GM12878 (cell line): Measurements from ENCODE around the gene ADSL. TPM values are rescaled to one million over a fixed set of nuclear protein-coding genes. Genes with fewer than 3 reads are reported as not detected.

Source experiments
- ATAC-seq: fragments of 200-7000 bp; cut with Tn5 transposase; 3 replicates; pipeline ENCODE4 v1.9.1; 2020; ENCODE audit warnings: mild to moderate bottlenecking, moderate library complexity
- BruUV-seq: library from RNA; stranded (reverse); fragments of 400-500 nt; replicated peaks from 2 replicates; lab custom pipeline; 2021; lab: Mats Ljungman, UMichigan
- CTCF ChIA-PET: fragments of 300-600 bp; sonication (Branson Sonifier 250); formaldehyde crosslinking; extraction: SDS; loops from one replicate; lab custom pipeline; 2021; ENCODE audit warnings: inconsistent platforms; lab: Yijun Ruan, JAX
- POLR2A ChIA-PET: fragments of 350-600 bp; formaldehyde crosslinking; extraction: SDS; loops from one replicate; lab custom pipeline; 2021; ENCODE audit warnings: inconsistent platforms; lab: Charles Lee
- RAD21 ChIA-PET: fragments of 300-600 bp; sonication (Branson Sonifier 250); formaldehyde crosslinking; loops from one replicate; lab custom pipeline; 2023; ENCODE audit warnings: antibody characterized with exemption; ENCODE audit not compliant: unreplicated experiment; lab: Charles Lee
- SMC1A ChIA-PET: fragments of 300-600 bp; sonication (Branson Sonifier 250); formaldehyde crosslinking; loops from one replicate; lab custom pipeline; 2023; ENCODE audit not compliant: unreplicated experiment, uncharacterized antibody; lab: Charles Lee
- DNase-seq: peaks from one replicate; pipeline ENCODE4 v3.0.0-alpha.2; 2011; ENCODE audit warnings: low read depth, low spot score
- FAIRE-seq: peaks from 3 replicates; lab custom pipeline; 2011; peaks lifted over from hg19 to GRCh38; lab: Jason Lieb, UNC
- H2AFZ ChIP-seq: 2 replicates; pipeline ENCODE4 v1.6.0; 2011; ENCODE audit warnings: low read depth, low read length, control low read depth; ENCODE audit not compliant: control insufficient read depth
- H3K27ac ChIP-seq: 2 replicates; pipeline ENCODE4 v1.5.1; 2011; ENCODE audit warnings: control low read depth; ENCODE audit not compliant: control insufficient read depth, insufficient read depth
- H3K27me3 ChIP-seq, 2 experiments: replicated peaks in 1 of 2; 2 replicates each; pipeline versions ENCODE4 v1.6.0 to v1.6.1; 2011; ENCODE audit warnings: low read length in 1 of 2; ENCODE audit not compliant: control insufficient read depth in 2 of 2, insufficient read depth in 2 of 2
- H3K36me3 ChIP-seq, 2 experiments: 2 replicates each; pipeline ENCODE4 v1.5.1; 2011; ENCODE audit warnings: low read length in 1 of 2; ENCODE audit not compliant: control insufficient read depth in 2 of 2, insufficient read depth in 2 of 2
- H3K4me1 ChIP-seq: 2 replicates; pipeline ENCODE4 v1.6.1; 2011; ENCODE audit warnings: mild to moderate bottlenecking, low read length, moderate library complexity, mixed read lengths; ENCODE audit not compliant: control insufficient read depth, insufficient read depth
- H3K4me2 ChIP-seq: 2 replicates; pipeline ENCODE4 v1.6.0; 2011; ENCODE audit warnings: control low read depth; ENCODE audit not compliant: control insufficient read depth, insufficient read depth
- H3K4me3 ChIP-seq: fragments of 200-600 bp; sonication (generic); 2 replicates; pipeline ENCODE4 v1.5.1; 2016
- H3K79me2 ChIP-seq: 2 replicates; pipeline ENCODE4 v1.6.0; 2011; ENCODE audit warnings: low read length; ENCODE audit not compliant: control insufficient read depth, insufficient read depth
- H3K9ac ChIP-seq: 2 replicates; pipeline ENCODE4 v1.8.0; 2011; ENCODE audit warnings: low read length, control low read depth, mixed read lengths; ENCODE audit not compliant: control insufficient read depth, insufficient read depth
- H3K9me3 ChIP-seq: replicated peaks from 3 replicates; pipeline ENCODE4 v1.5.1; 2011; ENCODE audit warnings: mild to moderate bottlenecking, low read length; ENCODE audit not compliant: control insufficient read depth, insufficient read depth
- H4K20me1 ChIP-seq: 2 replicates; pipeline ENCODE4 v1.6.0; 2011; ENCODE audit not compliant: control insufficient read depth, insufficient read depth
- ATF7 ChIP-seq: fragments of 450-650 bp; IDR thresholded peaks from 2 replicates; pipeline ENCODE4 v1.6.1; 2016; ENCODE audit warnings: low read depth, mild to moderate bottlenecking
- BACH1 ChIP-seq: fragments of 450-650 bp; IDR thresholded peaks from 2 replicates; pipeline ENCODE4 v1.6.1; 2017; ENCODE audit warnings: mild to moderate bottlenecking, borderline replicate concordance
- BHLHE40 ChIP-seq, 2 experiments: fragments of 450-650 bp in 1 of 2; IDR thresholded peaks; 2 replicates each; pipeline ENCODE4 v1.6.1; 2011 to 2017; ENCODE audit warnings: low read depth in 2 of 2, borderline replicate concordance in 1 of 2, improper control_type of control experiment in 1 of 2, low read length in 1 of 2, mild to moderate bottlenecking in 1 of 2
- CREB1 ChIP-seq: IDR thresholded peaks from 2 replicates; pipeline ENCODE4 v1.6.1; 2012; ENCODE audit warnings: low read depth, mild to moderate bottlenecking, inconsistent platforms
- FOXM1 ChIP-seq: IDR thresholded peaks from 2 replicates; pipeline ENCODE4 v1.6.1; 2012; ENCODE audit warnings: low read depth, mild to moderate bottlenecking, inconsistent platforms, low read length, moderate library complexity
- GATAD2B ChIP-seq: fragments of 450-650 bp; conservative IDR thresholded peaks from 2 replicates; pipeline ENCODE4 v1.6.1; 2017; ENCODE audit warnings: low read depth, mild to moderate bottlenecking, moderate library complexity
- NFIC ChIP-seq: IDR thresholded peaks from 2 replicates; pipeline ENCODE4 v1.6.1; 2012; ENCODE audit warnings: low read depth, mild to moderate bottlenecking, inconsistent platforms, low read length, moderate library complexity
- NR2C2 ChIP-seq: IDR thresholded peaks from 2 replicates; pipeline ENCODE4 v1.6.1; 2011; ENCODE audit warnings: borderline replicate concordance, low read depth; ENCODE audit not compliant: control insufficient read depth, insufficient read length
- PKNOX1 ChIP-seq: fragments of 450-650 bp; IDR thresholded peaks from 2 replicates; pipeline ENCODE4 v1.6.1; 2016; ENCODE audit warnings: mild to moderate bottlenecking
- POLR2A ChIP-seq: IDR thresholded peaks from 2 replicates; pipeline ENCODE4 v1.6.1; 2011; ENCODE audit warnings: low read depth, mild to moderate bottlenecking, low read length
- RCOR1 ChIP-seq: conservative IDR thresholded peaks from 2 replicates; pipeline ENCODE4 v1.6.1; 2012; ENCODE audit warnings: low read depth, low read length, improper control_type of control experiment
- RELB ChIP-seq: fragments of 450-650 bp; IDR thresholded peaks from 2 replicates; pipeline ENCODE4 v1.6.1; 2017; ENCODE audit warnings: low read depth, mild to moderate bottlenecking, moderate library complexity
- SMAD1 ChIP-seq: fragments of 450-650 bp; IDR thresholded peaks from 2 replicates; pipeline ENCODE4 v1.6.1; 2018; ENCODE audit warnings: mild to moderate bottlenecking, low read depth; ENCODE audit not compliant: partially characterized antibody
- SP1 ChIP-seq: IDR thresholded peaks from one replicate; pipeline ENCODE4 v1.6.1; 2011; ENCODE audit warnings: low read depth, low read length
- ZBED1 ChIP-seq: IDR thresholded peaks from 2 replicates; pipeline ENCODE4 v1.6.1; 2016; ENCODE audit warnings: borderline replicate concordance
- WGBS: methylation state at CpG from one replicate; pipeline ENCODE4 v1.1.6; 2016; ENCODE audit warnings: low lambda C conversion rate; ENCODE audit not compliant: insufficient replicate concordance, insufficient coverage; ENCODE audit errors: missing lambda C conversion rate; 5-methylcytosine and 5-hydroxymethylcytosine counted together
- in situ Hi-C: fragments of 300-500 bp; cut with MboI; formaldehyde crosslinking; loops from 9 replicates; pipeline ENCODE4 v1.14.3; 2018; ENCODE audit warnings: mixed read lengths
- intact Hi-C: fragments of 100-400 bp; cut with micrococcal nuclease; formaldehyde crosslinking; loops from one replicate; pipeline ENCODE4 v1.14.2; 2022; ENCODE audit not compliant: unreplicated experiment
- polyA plus RNA-seq, 11 experiments: library from polyadenylated mRNA; depleted of rRNA in 4 of 11; unstranded in 6 of 11; stranded (reverse) in 5 of 11; fragments of >200 nt; fragmentation: Nextera tagmentation in 4 of 11; fragmentation: Illumina TruSeq in 1 of 11; extraction: Ambion mirVana in 4 of 11; extraction: Trizol in 1 of 11; gene quantifications; 1 replicate in 1 of 11; 2 replicates in 10 of 11; pipeline versions ENCODE4 v1.2.1 to v1.2.3, GENCODE V29; 2011 to 2016; ENCODE audit warnings: inconsistent platforms in 2 of 11, missing spikeins in 2 of 11, low read depth in 1 of 11
- total RNA-seq, 4 experiments: library from RNA; depleted of rRNA in 3 of 4; stranded (reverse); fragments of >200 nt in 3 of 4; fragmentation: Illumina TruSeq in 1 of 4; extraction: Trizol in 1 of 4; gene quantifications; 2 replicates each; pipeline versions ENCODE4 v1.2.1 to v1.2.3, GENCODE V29; 2013 to 2021

The ADSL gene
- total and polyA plus RNA-seq, 10 of the 15 experiments (the other 5 are each of a cell fraction or from before 2014, with no cell fraction given) = 126 to 313 (median 143) TPM

GRCh38 chr22:40411506-40411861, 65.2 kb downstream of the ADSL start:
- H4K20me1 ChIP-seq = no peaks in the 10 kb centered on the region
- H3K4me2 ChIP-seq = no peak overlapping the region
- no peak overlapping the region for H2AFZ ChIP-seq
- H3K4me3 ChIP-seq = no peak overlapping the region
- H3K4me1 ChIP-seq = peaks cover 42% of the 10 kb centered on the region
- no peaks in the 10 kb centered on the region for H3K9me3 ChIP-seq
- intact Hi-C loops (no loop called here), in situ Hi-C loops (no loop called here)
- H3K27me3 ChIP-seq = no peaks in the 10 kb centered on the region
- H3K9ac ChIP-seq = no peak overlapping the region
- TF ChIP-seq POLR2A (peak; percentile 49; the same call in 1 of the 2 replicates), BHLHE40 (IDR thresholded peaks at IDR 0.05; ENCODE audit: borderline replicate concordance in 1 of 2, low read depth in 2 of 2, low read length in 1 of 2) (no peak)
- no peak overlapping the region for H3K27ac ChIP-seq
- peaks cover 20 to 45% of the 10 kb centered on the region in 2 experiments for H3K36me3 ChIP-seq
- H3K79me2 ChIP-seq = peaks cover 1% of the 10 kb centered on the region
- POLR2A ChIA-PET = no interaction called here
- FAIRE-seq = no peak
- no TSS peak for BruUV-seq
- DNase-seq = no peak
- ATAC-seq = no peak
- SMC1A ChIA-PET = interaction anchor here (0.5 to 1.5 kb wide), 3 partner anchors 11 to 409 kb away, joined by 3 to 6 read pairs (median 6); no protein-coding TSS in a partner anchor
- CTCF ChIA-PET = interaction anchor here (1.1 to 3.1 kb wide), 4 partner anchors 12 to 235 kb away, joined by 3 to 9 read pairs (median 6); no protein-coding TSS in a partner anchor
- WGBS = 79% methylated on average over 6 of the region's 7 CpGs
- RAD21 ChIA-PET = interaction anchor here (0.6 to 1.2 kb wide), 2 partner anchors 25 to 36 kb away, joined by 3 read pairs; no protein-coding TSS in a partner anchor

GRCh38 chr22:40412441-40412840, 66.1 kb downstream of the ADSL start:
- no peaks in the 10 kb centered on the region for H3K9me3 ChIP-seq
- FAIRE-seq (peak; percentile 88), DNase-seq (peak; percentile 83), ATAC-seq (peak; percentile 74)
- no peaks in the 10 kb centered on the region for H3K27me3 ChIP-seq
- peaks cover 15 to 43% of the 10 kb centered on the region in 2 experiments for H3K36me3 ChIP-seq
- intact Hi-C loops = loop anchor here (2.0 kb wide), 1 partner anchor 24 kb away; no protein-coding TSS in a partner anchor
- RAD21 ChIA-PET = interaction anchor here (0.6 to 1.2 kb wide), 3 partner anchors 20 to 38 kb away, joined by 3 to 4 read pairs (median 4); no protein-coding TSS in a partner anchor
- no peak overlapping the region for H2AFZ ChIP-seq
- no peak overlapping the region for H3K4me2 ChIP-seq
- H4K20me1 ChIP-seq = no peaks in the 10 kb centered on the region
- no peak overlapping the region for H3K9ac ChIP-seq
- 17% methylated on average over 2 of the region's 2 CpGs for WGBS
- peaks cover 1% of the 10 kb centered on the region for H3K79me2 ChIP-seq
- H3K4me3 ChIP-seq = no peak overlapping the region
- peak overlapping the region; percentile 71 for H3K27ac ChIP-seq
- H3K4me1 ChIP-seq = peaks cover 44% of the 10 kb centered on the region
- in situ Hi-C loops = no loop called here
- CTCF ChIA-PET = interaction anchor here (1.1 to 3.1 kb wide), 4 partner anchors 13 to 234 kb away, joined by 3 to 9 read pairs (median 6); no protein-coding TSS in a partner anchor
- no TSS peak for BruUV-seq
- POLR2A ChIA-PET = interaction anchor here (0.7 kb wide), 1 partner anchor 881 kb away, joined by 11 read pairs; no protein-coding TSS in a partner anchor
- SMC1A ChIA-PET = interaction anchor here (0.8 to 1.5 kb wide), 2 partner anchors 12 to 19 kb away, joined by 4 to 6 read pairs; no protein-coding TSS in a partner anchor
- no peak for TF ChIP-seq CREB1
- TF ChIP-seq PKNOX1 = peak; percentile 93
- peak; percentile 49; the same call in 1 of the 2 replicates for TF ChIP-seq GATAD2B
- TF ChIP-seq RCOR1 = no peak
- peak; percentile 75 for TF ChIP-seq NFIC
- TF ChIP-seq NR2C2 = no peak
- TF ChIP-seq SP1 = no peak
- no peak for TF ChIP-seq FOXM1
- no peak for TF ChIP-seq BACH1
- TF ChIP-seq RELB = peak; percentile 62; the same call in 1 of the 2 replicates
- TF ChIP-seq ZBED1 = peak; percentile 53; the same call in 1 of the 2 replicates
- peak in 1 of 2 experiments; percentile 53; a peak in 2 of 4 replicates for TF ChIP-seq BHLHE40 (IDR thresholded peaks at IDR 0.05; ENCODE audit: borderline replicate concordance in 1 of 2, low read depth in 2 of 2, low read length in 1 of 2)
- peak; percentile 75 for TF ChIP-seq ATF7
- no peak for TF ChIP-seq SMAD1
